ENCODE data around the gene UMOD.

UMOD gene

GRCh38 chr16:20319406-20319805, 33.1 kb downstream of the UMOD start:
- no peak overlapping the region for H3K4me3 ChIP-seq (replicated peaks; ENCODE audit: low read depth, low read length)
- TF ChIP-seq CTCF (IDR thresholded peaks at IDR 0.05; ENCODE audit: low read length, missing control alignments): no peak
- DNase-seq (ENCODE audit: low read depth): no peak

- no peak for DNase-seq (ENCODE audit: low read depth)
- no peak for TF ChIP-seq CTCF (IDR thresholded peaks at IDR 0.05; ENCODE audit: low read length, missing control alignments)
Observed at GRCh38 chr16:20318437-20318836, 34.1 kb downstream of the UMOD start.

GRCh38 chr16:20318006-20318405, 34.5 kb downstream of the UMOD start:
- TF ChIP-seq CTCF (IDR thresholded peaks at IDR 0.05; ENCODE audit: low read length, missing control alignments): no peak

More at GRCh38 chr16:20318437-20318836, 34.1 kb downstream of the UMOD start:
- H3K4me3 ChIP-seq (replicated peaks; ENCODE audit: low read depth, low read length): no peak overlapping the region

GRCh38 chr16:20317117-20317516, 35.4 kb downstream of the UMOD start:
- TF ChIP-seq CTCF (IDR thresholded peaks at IDR 0.05; ENCODE audit: low read length, missing control alignments): no peak
- DNase-seq (ENCODE audit: low read depth): no peak
- no peak overlapping the region for H3K4me3 ChIP-seq (replicated peaks; ENCODE audit: low read depth, low read length)

More at GRCh38 chr16:20318006-20318405, 34.5 kb downstream of the UMOD start:
- no peak for DNase-seq (ENCODE audit: low read depth)
- no peak overlapping the region for H3K4me3 ChIP-seq (replicated peaks; ENCODE audit: low read depth, low read length)

GRCh38 chr16:20316715-20317114, 35.8 kb downstream of the UMOD start:
- H3K4me3 ChIP-seq (replicated peaks; ENCODE audit: low read depth, low read length): no peak overlapping the region
- no peak for DNase-seq (ENCODE audit: low read depth)
- TF ChIP-seq CTCF (IDR thresholded peaks at IDR 0.05; ENCODE audit: low read length, missing control alignments): no peak

GRCh38 chr16:20315764-20316163, 36.8 kb downstream of the UMOD start:
- TF ChIP-seq CTCF (IDR thresholded peaks at IDR 0.05; ENCODE audit: low read length, missing control alignments): no peak
- DNase-seq (ENCODE audit: low read depth): no peak
- H3K4me3 ChIP-seq (replicated peaks; ENCODE audit: low read depth, low read length): no peak overlapping the region

GRCh38 chr16:20314575-20314974, 37.9 kb downstream of the UMOD start:
- DNase-seq (ENCODE audit: low read depth): no peak
- no peak overlapping the region for H3K4me3 ChIP-seq (replicated peaks; ENCODE audit: low read depth, low read length)
- no peak for TF ChIP-seq CTCF (IDR thresholded peaks at IDR 0.05; ENCODE audit: low read length, missing control alignments)
